H1 (cell line): ENCODE data around the gene FGF14. TPM values are rescaled to one million over a fixed set of nuclear protein-coding genes. Genes with fewer than 3 reads are reported as not detected.

Source experiments
- CTCF ChIA-PET: fragments of 300-600 bp; sonication (Branson Sonifier 250); formaldehyde crosslinking; loops from one replicate; lab custom pipeline; 2021; ENCODE audit not compliant: partially characterized antibody; lab: Charles Lee
- POLR2A ChIA-PET: fragments of 300-600 bp; sonication (Branson Sonifier 250); formaldehyde crosslinking; loops from one replicate; lab custom pipeline; 2021; ENCODE audit warnings: inconsistent platforms; ENCODE audit not compliant: partially characterized antibody; lab: Charles Lee
- DNase-seq, 2 experiments: peaks; one replicate each; pipeline versions ENCODE4 v3.0.0 to v3.0.0-alpha.2; 2010 to 2022; ENCODE audit warnings: low spot score in 2 of 2, low read depth in 1 of 2, mixed read lengths in 1 of 2
- FAIRE-seq: peaks from 2 replicates; lab custom pipeline; 2011; peaks lifted over from hg19 to GRCh38; lab: Jason Lieb, UNC
- H2AFZ ChIP-seq: 2 replicates; pipeline ENCODE4 v1.8.1; 2012; ENCODE audit warnings: low read length, inconsistent platforms
- H2AK5ac ChIP-seq: 2 replicates; pipeline ENCODE4 v1.6.1; 2013; ENCODE audit warnings: low read depth, low read length
- H2BK120ac ChIP-seq: replicated peaks from 2 replicates; pipeline ENCODE3; 2013; ENCODE audit warnings: low read depth, low read length, inconsistent platforms
- H2BK12ac ChIP-seq: 2 replicates; pipeline ENCODE4 v1.6.1; 2013; ENCODE audit warnings: low read depth, low read length
- H2BK15ac ChIP-seq: 2 replicates; pipeline ENCODE4 v1.6.1; 2013; ENCODE audit warnings: low read length
- H2BK20ac ChIP-seq: 2 replicates; pipeline ENCODE4 v1.6.1; 2013; ENCODE audit warnings: low read length
- H2BK5ac ChIP-seq: 2 replicates; pipeline ENCODE4 v1.6.1; 2013; ENCODE audit warnings: low read depth, low read length
- H3K14ac ChIP-seq: 2 replicates; pipeline ENCODE4 v1.6.1; 2013; ENCODE audit warnings: inconsistent platforms; ENCODE audit not compliant: insufficient read length
- H3K18ac ChIP-seq: 2 replicates; pipeline ENCODE4 v1.6.1; 2013; ENCODE audit warnings: low read length; ENCODE audit errors: extremely low read depth
- H3K23ac ChIP-seq: 2 replicates; pipeline ENCODE4 v1.6.1; 2013; ENCODE audit warnings: inconsistent platforms; ENCODE audit not compliant: insufficient read length
- H3K23me2 ChIP-seq: 2 replicates; pipeline ENCODE4 v1.6.1; 2013; ENCODE audit warnings: low read depth, low read length
- H3K27ac ChIP-seq: 2 replicates; pipeline ENCODE4 v1.6.1; 2011; ENCODE audit warnings: low read depth, low read length, inconsistent platforms
- H3K27me3 ChIP-seq, 4 experiments: replicated peaks in 1 of 4; 1 replicate in 1 of 4; 2 replicates in 3 of 4; pipeline versions ENCODE4 v1.6.1 to v1.8.1; 2011 to 2013; ENCODE audit warnings: low read length in 3 of 4, mild to moderate bottlenecking in 3 of 4, inconsistent platforms in 2 of 4, mixed read lengths in 2 of 4, moderate library complexity in 1 of 4; ENCODE audit not compliant: control insufficient read depth in 3 of 4, insufficient read depth in 3 of 4; ENCODE audit errors: extremely low read depth in 1 of 4
- H3K36me3 ChIP-seq, 4 experiments: 2 replicates each; pipeline versions ENCODE4 v1.6.1 to v1.8.1; 2011 to 2013; ENCODE audit warnings: mild to moderate bottlenecking in 4 of 4, low read length in 3 of 4, moderate library complexity in 2 of 4, control low read depth in 1 of 4, inconsistent platforms in 1 of 4; ENCODE audit not compliant: insufficient read depth in 4 of 4, control insufficient read depth in 2 of 4
- H3K4ac ChIP-seq: replicated peaks from 2 replicates; pipeline ENCODE3; 2013; ENCODE audit warnings: low read length, low read depth, mixed read lengths, inconsistent platforms; ENCODE audit not compliant: insufficient read length
- H3K4me1 ChIP-seq, 4 experiments: replicated peaks in 1 of 4; 1 replicate in 1 of 4; 2 replicates in 3 of 4; pipeline versions ENCODE4 v1.6.1 to v1.8.1; 2011 to 2013; ENCODE audit warnings: low read length in 3 of 4, inconsistent platforms in 2 of 4, mixed read lengths in 1 of 4; ENCODE audit not compliant: insufficient read depth in 4 of 4, control insufficient read depth in 3 of 4
- H3K4me2 ChIP-seq, 2 experiments: 2 replicates each; pipeline versions ENCODE4 v1.6.1 to v1.8.1; 2011 to 2013; ENCODE audit warnings: low read depth in 2 of 2, low read length in 2 of 2, control low read depth in 1 of 2, inconsistent platforms in 1 of 2, mild to moderate bottlenecking in 1 of 2; ENCODE audit not compliant: insufficient read depth in 1 of 2
- H3K4me3 ChIP-seq, 4 experiments: fragments of 200-600, 300-600 bp in 1 of 4; sonication (generic), shearing (Covaris generic), sonication (Bioruptor Twin) in 1 of 4; 2 replicates each; pipeline versions ENCODE4 v1.5.1 to v1.8.1; 2011 to 2016; ENCODE audit warnings: low read length in 4 of 4, low read depth in 3 of 4, control low read depth in 2 of 4, inconsistent platforms in 2 of 4, mild to moderate bottlenecking in 2 of 4, mixed read lengths in 1 of 4, moderate library complexity in 1 of 4; ENCODE audit not compliant: insufficient read depth in 2 of 4; ENCODE audit errors: extremely low read depth in 1 of 4
- H3K56ac ChIP-seq: replicated peaks from 2 replicates; pipeline ENCODE3; 2013; ENCODE audit warnings: low read depth, mild to moderate bottlenecking, mixed read lengths, low read length, inconsistent platforms; ENCODE audit not compliant: insufficient read length
- H3K79me1 ChIP-seq: 2 replicates; pipeline ENCODE4 v1.6.1; 2013; ENCODE audit warnings: low read depth, low read length, control low read depth
- H3K79me2 ChIP-seq, 2 experiments: 2 replicates each; pipeline versions ENCODE4 v1.6.1 to v1.8.1; 2012 to 2013; ENCODE audit warnings: low read length in 2 of 2, mild to moderate bottlenecking in 2 of 2, inconsistent platforms in 1 of 2; ENCODE audit not compliant: insufficient read depth in 2 of 2, control insufficient read depth in 1 of 2
- H3K9ac ChIP-seq, 4 experiments: replicated peaks in 1 of 4; 1 replicate in 1 of 4; 2 replicates in 3 of 4; pipeline versions ENCODE4 v1.6.1 to v1.8.1; 2011 to 2013; ENCODE audit warnings: low read depth in 3 of 4, low read length in 3 of 4, control low read depth in 2 of 4, mild to moderate bottlenecking in 2 of 4, moderate library complexity in 2 of 4, inconsistent platforms in 1 of 4; ENCODE audit errors: extremely low read depth in 1 of 4
- H3K9me3 ChIP-seq, 2 experiments: 2 replicates each; pipeline versions ENCODE4 v1.6.1 to v1.8.1; 2012 to 2013; ENCODE audit warnings: mild to moderate bottlenecking in 2 of 2, moderate library complexity in 2 of 2, control low read depth in 1 of 2, inconsistent platforms in 1 of 2, low read depth in 1 of 2, low read length in 1 of 2, mixed read lengths in 1 of 2; ENCODE audit not compliant: insufficient read depth in 2 of 2
- H4K20me1 ChIP-seq, 2 experiments: replicated peaks in 1 of 2; 2 replicates each; pipeline versions ENCODE3 to v1.8.1; 2011 to 2013; ENCODE audit warnings: inconsistent platforms in 2 of 2, low read length in 2 of 2, mild to moderate bottlenecking in 1 of 2; ENCODE audit not compliant: insufficient read depth in 2 of 2, control insufficient read depth in 1 of 2
- H4K5ac ChIP-seq: 2 replicates; pipeline ENCODE4 v1.6.1; 2013; ENCODE audit warnings: low read length, low read depth, mixed read lengths, inconsistent platforms; ENCODE audit not compliant: insufficient read length
- H4K8ac ChIP-seq: 2 replicates; pipeline ENCODE4 v1.8.0; 2013; ENCODE audit warnings: mild to moderate bottlenecking, moderate library complexity, low read length, inconsistent platforms; ENCODE audit not compliant: insufficient read depth; ENCODE audit errors: extremely low read depth
- H4K91ac ChIP-seq: replicated peaks from 2 replicates; pipeline ENCODE3; 2013; ENCODE audit warnings: low read length, mixed read lengths, inconsistent platforms; ENCODE audit not compliant: insufficient read length
- SIRT6 ChIP-seq: IDR thresholded peaks from one replicate; pipeline ENCODE4 v1.7.1; 2012; ENCODE audit warnings: low read length, inconsistent platforms
- SP1 ChIP-seq: IDR thresholded peaks from 2 replicates; pipeline ENCODE4 v1.6.1; 2011; ENCODE audit warnings: low read depth, low read length
- WGBS, 2 experiments: shearing (Covaris generic) in 1 of 2; methylation state at CpG; one replicate each; pipeline versions ENCODE4 v1.1.6 to v1.1.7; 2013 to 2015; ENCODE audit warnings: low lambda C conversion rate in 2 of 2, mixed read lengths in 2 of 2, inconsistent platforms in 1 of 2, low coverage in 1 of 2, missing lambda C conversion rate in 1 of 2; ENCODE audit not compliant: insufficient replicate concordance in 2 of 2, insufficient coverage in 1 of 2, insufficient read length in 1 of 2; ENCODE audit errors: extremely low coverage in 1 of 2, missing lambda C conversion rate in 1 of 2; 5-methylcytosine and 5-hydroxymethylcytosine counted together
- polyA plus RNA-seq, 7 experiments: library from polyadenylated mRNA; depleted of rRNA in 3 of 7; stranded (reverse) in 5 of 7; unstranded in 2 of 7; fragments of >200 nt in 5 of 7; fragments of 200-250 nt in 2 of 7; gene quantifications; 1 replicate in 5 of 7; 2 replicates in 1 of 7; 4 replicates in 1 of 7; pipeline versions ENCODE4 v1.2.1 to v1.2.3, GENCODE V29; 2011 to 2013; ENCODE audit warnings: missing spikeins in 2 of 7, mixed read lengths in 2 of 7
- total RNA-seq: library from RNA; stranded (reverse); fragmentation: NEBNext Ultra II Directional; extraction: Animal tissue kit (Norgen Biotek cat#: 25700); gene quantifications from 2 replicates; pipeline ENCODE4 v1.2.1, GENCODE V29; 2021

Gene FGF14
- total and polyA plus RNA-seq, 2 of the 8 experiments (the other 6 are each of a cell fraction or from before 2014, with no cell fraction given), result 0.05 to 0.58 TPM

DNA sequence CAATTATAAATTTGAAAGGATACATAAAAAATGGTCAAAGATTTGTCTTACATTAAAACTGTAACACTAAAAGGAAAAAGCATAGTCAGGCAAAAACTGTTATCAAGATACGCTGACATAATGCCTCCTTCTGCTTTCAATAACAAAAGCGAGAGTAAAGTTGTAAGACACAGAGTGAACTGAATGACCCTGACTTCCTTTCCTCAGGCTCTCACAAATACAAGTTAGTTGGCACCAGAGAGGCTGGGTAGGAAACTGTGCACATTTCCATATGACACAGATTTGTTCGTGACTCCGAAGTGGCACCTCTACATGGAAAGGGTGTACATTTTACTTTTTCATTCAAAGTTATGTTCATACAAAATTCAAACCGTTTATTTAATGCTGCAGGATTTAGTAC lies 15.4 kb downstream of the FGF14 start:
- no peak overlapping the region for H2BK120ac ChIP-seq
- H3K14ac ChIP-seq, result no peak overlapping the region
- H3K79me1 ChIP-seq, result no peaks in the 10 kb centered on the region
- H3K9ac ChIP-seq, result no peak overlapping the region
- no peak overlapping the region for H2AFZ ChIP-seq
- FAIRE-seq, result no peak
- no peak overlapping the region for H4K91ac ChIP-seq
- H3K4me2 ChIP-seq, result no peak overlapping the region
- H3K36me3 ChIP-seq, result no peaks in the 10 kb centered on the region
- H2AK5ac ChIP-seq, result no peak overlapping the region
- no peaks in the 10 kb centered on the region for H3K27me3 ChIP-seq
- H3K79me2 ChIP-seq, result no peaks in the 10 kb centered on the region
- DNase-seq, result no peak
- no peak overlapping the region for H3K4ac ChIP-seq
- H4K8ac ChIP-seq, result no peak overlapping the region
- H2BK5ac ChIP-seq, result no peak overlapping the region
- no peak overlapping the region for H3K56ac ChIP-seq
- H2BK20ac ChIP-seq, result no peak overlapping the region
- no peak overlapping the region for H2BK12ac ChIP-seq
- H3K23ac ChIP-seq, result no peak overlapping the region
- H3K4me3 ChIP-seq, result no peak overlapping the region
- ChIA-PET CTCF (interaction anchor here (0.6 to 2.2 kb wide), 5 partner anchors 10 to 611 kb away, joined by 3 to 6 read pairs (median 4); no protein-coding TSS in a partner anchor), POLR2A (no interaction called here)
- H3K4me1 ChIP-seq, result no peaks in the 10 kb centered on the region
- no peaks in the 10 kb centered on the region for H3K9me3 ChIP-seq
- H2BK15ac ChIP-seq, result no peak overlapping the region
- TF ChIP-seq SIRT6 (no peak), SP1 (no peak)
- H4K5ac ChIP-seq, result no peak overlapping the region
- H3K18ac ChIP-seq, result no peak overlapping the region
- H3K23me2 ChIP-seq, result no peaks in the 10 kb centered on the region
- no peak overlapping the region for H3K27ac ChIP-seq
- WGBS, 2 experiments, result 91% methylated on average over 5 of the region's 5 CpGs; no CpG with 5 or more reads in 1 of the 2 experiments
- peaks cover 0 to 2% of the 10 kb centered on the region in 2 experiments for H4K20me1 ChIP-seq
